Measurements from ENCODE around the gene RCC2. TPM values are rescaled to one million over a fixed set of nuclear protein-coding genes. Genes with fewer than 3 reads are reported as not detected.
"Not testable (repeated sequence)": the region's sequence is repeated elsewhere in the genome, so short reads cannot be mapped to it uniquely, and the experiment has no call there.

The RCC2 gene
- total RNA-seq, 1 donor from 2014 or later, result 159 TPM

- H3K9me3 Mint-ChIP-seq, result no peaks in the 10 kb centered on the region
- no peaks in the 10 kb centered on the region for H3K4me1 Mint-ChIP-seq
- no peak overlapping the region for H3K4me3 Mint-ChIP-seq
- no peak for TF ChIP-seq CTCF (IDR thresholded peaks at IDR 0.05; ENCODE audit: unreplicated experiment)
- no peak for DNase-seq (ENCODE audit: low spot score in 2 of 2, unreplicated experiment in 2 of 2)
- H3K27ac Mint-ChIP-seq, result no peak overlapping the region
- peaks cover 2% of the 10 kb centered on the region for H3K27me3 Mint-ChIP-seq (ENCODE audit: low read depth)
- H3K36me3 Mint-ChIP-seq, result no peaks in the 10 kb centered on the region
Observed at GRCh38 chr1:17463991-17464390, 24.5 kb upstream of the RCC2 start.

- H3K9me3 Mint-ChIP-seq, result no peaks in the 10 kb centered on the region
- no peak for DNase-seq (ENCODE audit: low spot score in 2 of 2, unreplicated experiment in 2 of 2)
- TF ChIP-seq CTCF (IDR thresholded peaks at IDR 0.05; ENCODE audit: unreplicated experiment), result no peak
- no peaks in the 10 kb centered on the region for H3K36me3 Mint-ChIP-seq
- no peaks in the 10 kb centered on the region for H3K27me3 Mint-ChIP-seq (ENCODE audit: low read depth)
- no peak overlapping the region for H3K27ac Mint-ChIP-seq
- H3K4me3 Mint-ChIP-seq, result no peak overlapping the region
- no peaks in the 10 kb centered on the region for H3K4me1 Mint-ChIP-seq
Observed at GRCh38 chr1:17462669-17463068, 23.2 kb upstream of the RCC2 start.

GRCh38 chr1:17460219-17460618 is 20.7 kb upstream of the RCC2 start:
- H3K9me3 Mint-ChIP-seq, result no peaks in the 10 kb centered on the region
- TF ChIP-seq CTCF (IDR thresholded peaks at IDR 0.05; ENCODE audit: unreplicated experiment), result no peak
- H3K27ac Mint-ChIP-seq, result no peak overlapping the region
- no peak overlapping the region for H3K4me3 Mint-ChIP-seq
- H3K4me1 Mint-ChIP-seq, result no peaks in the 10 kb centered on the region
- H3K36me3 Mint-ChIP-seq, result no peaks in the 10 kb centered on the region
- no peaks in the 10 kb centered on the region for H3K27me3 Mint-ChIP-seq (ENCODE audit: low read depth)
- no peak for DNase-seq (ENCODE audit: low spot score in 2 of 2, unreplicated experiment in 2 of 2)

- Mint-ChIP-seq H3K27ac (no peak overlapping the region), H3K4me3 (no peak overlapping the region), H3K27me3 (ENCODE audit: low read depth) (no peaks in the 10 kb centered on the region), H3K36me3 (no peaks in the 10 kb centered on the region), H3K9me3 (no peaks in the 10 kb centered on the region), H3K4me1 (no peaks in the 10 kb centered on the region)
- TF ChIP-seq CTCF (IDR thresholded peaks at IDR 0.05; ENCODE audit: unreplicated experiment), result no peak
- DNase-seq (ENCODE audit: low spot score in 2 of 2, unreplicated experiment in 2 of 2), result no peak
Observed at GRCh38 chr1:17458794-17459193, 19.3 kb upstream of the RCC2 start.

GRCh38 chr1:17452686-17453085 is 13.2 kb upstream of the RCC2 start:
- TF ChIP-seq CTCF (IDR thresholded peaks at IDR 0.05; ENCODE audit: unreplicated experiment), result no peak
- H3K27me3 Mint-ChIP-seq (ENCODE audit: low read depth), result no peaks in the 10 kb centered on the region
- no peak overlapping the region for H3K27ac Mint-ChIP-seq
- no peak for DNase-seq (ENCODE audit: low spot score in 2 of 2, unreplicated experiment in 2 of 2)
- H3K36me3 Mint-ChIP-seq, result no peaks in the 10 kb centered on the region
- H3K4me3 Mint-ChIP-seq, result no peak overlapping the region
- H3K9me3 Mint-ChIP-seq, result no peaks in the 10 kb centered on the region
- peaks cover 5% of the 10 kb centered on the region for H3K4me1 Mint-ChIP-seq

GRCh38 chr1:17452203-17452602 is 12.7 kb upstream of the RCC2 start:
- not testable (repeated sequence) for DNase-seq (ENCODE audit: low spot score in 2 of 2, unreplicated experiment in 2 of 2); H3K36me3 Mint-ChIP-seq; H3K27me3 Mint-ChIP-seq (ENCODE audit: low read depth); H3K27ac Mint-ChIP-seq; H3K9me3 Mint-ChIP-seq; H3K4me1 Mint-ChIP-seq; H3K4me3 Mint-ChIP-seq
